ENCODE data around the gene RPS6KL1.

RPS6KL1 gene

GRCh38 chr14:74879427-74880182 is 43.5 kb downstream of the RPS6KL1 start:
- no peak for DNase-seq

- no peak for DNase-seq
Measured at GRCh38 chr14:74875941-74876913, 46.8 kb downstream of the RPS6KL1 start, which contains the start of gene PROX2. TSS of gene PROX2 (minus strand) at chr14:74876145. CDS start at chr14:74863834, 12,311 bp downstream.

GRCh38 chr14:74875204-74875603 is 47.9 kb downstream of the RPS6KL1 start:
- DNase-seq: no peak

DNA sequence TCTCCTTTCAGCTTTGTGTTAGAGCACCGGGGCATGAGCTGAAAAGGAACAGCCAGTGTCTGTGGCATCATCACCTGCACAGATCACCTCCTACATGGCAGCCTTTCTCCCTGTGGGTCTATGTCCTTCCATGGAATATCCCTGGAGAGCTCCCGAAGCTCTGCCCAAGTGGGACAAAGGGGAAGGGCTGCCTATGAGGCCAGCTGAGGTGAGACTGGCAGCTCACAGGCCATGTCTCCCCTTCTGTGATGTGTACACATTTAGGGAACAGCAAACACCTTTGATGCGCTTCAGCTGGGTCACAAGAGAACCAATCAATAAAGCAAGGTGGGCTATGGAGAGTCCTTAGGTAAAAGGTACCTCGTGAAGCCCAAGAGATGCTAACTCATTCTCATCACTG is 51.2 kb downstream of the RPS6KL1 start:
- no peak for DNase-seq

- DNase-seq: no peak
Measured at GRCh38 chr14:74868739-74869138, 54.3 kb downstream of the RPS6KL1 start.

- DNase-seq: no peak
Measured at GRCh38 chr14:74867673-74868072, 55.4 kb downstream of the RPS6KL1 start.

- no peak for DNase-seq
Measured at GRCh38 chr14:74866708-74867389, 56.2 kb downstream of the RPS6KL1 start.

DNA sequence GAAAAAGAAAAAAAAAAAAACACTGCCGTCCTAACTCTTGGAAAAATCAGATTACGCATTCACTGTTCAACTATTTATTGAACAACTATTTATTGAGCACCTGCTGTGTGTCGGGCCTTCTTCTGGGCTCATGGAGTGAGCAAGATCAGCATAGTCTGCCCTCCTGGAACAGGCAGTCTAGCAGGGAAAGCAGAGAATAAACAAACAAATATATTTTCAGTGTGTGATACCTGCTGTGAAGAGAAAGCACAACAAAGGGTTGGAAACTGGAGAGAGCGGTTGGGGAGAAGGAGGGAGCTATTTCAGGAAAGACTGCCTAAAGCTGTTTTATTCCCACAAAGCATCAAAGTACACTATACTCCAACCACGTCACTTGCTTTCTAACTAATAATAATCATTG is 57.9 kb downstream of the RPS6KL1 start:
- no peak for DNase-seq

DNA sequence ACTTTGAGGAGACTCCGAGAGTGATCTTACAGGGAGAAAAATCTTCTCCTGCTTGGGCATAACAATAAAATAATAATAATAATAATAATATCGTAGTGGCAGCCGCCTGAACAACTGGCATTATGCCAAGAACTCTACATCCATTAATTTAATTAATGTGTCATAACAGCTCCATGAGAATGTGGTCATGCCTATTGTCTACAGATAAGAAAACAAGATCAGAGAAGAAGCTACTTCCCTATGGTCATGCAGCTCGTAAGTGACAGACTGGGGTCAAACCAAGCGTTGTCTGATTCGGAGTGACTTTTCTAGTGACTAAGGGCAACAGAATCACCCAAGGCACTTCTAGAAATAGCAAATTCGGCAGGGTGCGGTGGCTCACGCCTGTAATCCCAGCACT is 58.9 kb downstream of the RPS6KL1 start:
- DNase-seq: no peak

DNA sequence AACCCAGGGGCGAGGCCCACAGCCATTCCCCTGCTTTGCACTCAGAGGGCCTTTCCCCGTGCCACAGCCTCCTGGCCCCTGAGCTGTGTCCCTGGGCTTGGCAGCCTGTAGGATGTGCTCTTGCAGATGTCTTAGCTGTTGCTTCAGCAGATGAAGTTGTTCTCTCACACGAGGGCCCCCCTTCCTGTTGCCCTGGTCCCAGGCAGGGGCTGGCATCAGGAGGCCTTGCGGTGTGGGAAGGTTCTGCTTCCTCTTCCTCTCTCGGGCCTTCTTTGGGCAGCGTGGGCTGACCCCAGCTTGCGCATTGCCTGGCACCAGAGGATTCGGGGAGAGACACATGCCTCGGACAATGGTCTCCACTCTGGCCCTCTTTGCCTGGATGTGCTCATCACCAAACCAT is 59.8 kb downstream of the RPS6KL1 start:
- no peak for DNase-seq

DNA sequence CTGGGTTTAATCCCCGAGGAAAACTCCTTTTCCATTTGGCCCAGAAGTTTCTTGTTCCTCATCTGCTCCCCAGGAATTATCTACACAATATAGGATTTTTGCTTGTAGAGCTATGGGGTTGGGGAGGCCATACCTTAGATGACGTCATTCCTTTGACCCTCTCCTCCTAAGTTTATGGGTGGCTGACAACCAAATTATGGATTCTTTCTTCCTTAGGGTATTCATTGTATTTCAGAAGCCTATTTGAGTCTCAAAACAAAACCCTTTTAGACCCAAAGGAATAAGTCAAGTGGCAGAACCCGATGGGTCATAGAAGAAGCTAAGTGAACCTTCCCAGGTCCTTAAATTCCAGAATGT is 61.3 kb downstream of the RPS6KL1 start:
- no peak for DNase-seq

DNA sequence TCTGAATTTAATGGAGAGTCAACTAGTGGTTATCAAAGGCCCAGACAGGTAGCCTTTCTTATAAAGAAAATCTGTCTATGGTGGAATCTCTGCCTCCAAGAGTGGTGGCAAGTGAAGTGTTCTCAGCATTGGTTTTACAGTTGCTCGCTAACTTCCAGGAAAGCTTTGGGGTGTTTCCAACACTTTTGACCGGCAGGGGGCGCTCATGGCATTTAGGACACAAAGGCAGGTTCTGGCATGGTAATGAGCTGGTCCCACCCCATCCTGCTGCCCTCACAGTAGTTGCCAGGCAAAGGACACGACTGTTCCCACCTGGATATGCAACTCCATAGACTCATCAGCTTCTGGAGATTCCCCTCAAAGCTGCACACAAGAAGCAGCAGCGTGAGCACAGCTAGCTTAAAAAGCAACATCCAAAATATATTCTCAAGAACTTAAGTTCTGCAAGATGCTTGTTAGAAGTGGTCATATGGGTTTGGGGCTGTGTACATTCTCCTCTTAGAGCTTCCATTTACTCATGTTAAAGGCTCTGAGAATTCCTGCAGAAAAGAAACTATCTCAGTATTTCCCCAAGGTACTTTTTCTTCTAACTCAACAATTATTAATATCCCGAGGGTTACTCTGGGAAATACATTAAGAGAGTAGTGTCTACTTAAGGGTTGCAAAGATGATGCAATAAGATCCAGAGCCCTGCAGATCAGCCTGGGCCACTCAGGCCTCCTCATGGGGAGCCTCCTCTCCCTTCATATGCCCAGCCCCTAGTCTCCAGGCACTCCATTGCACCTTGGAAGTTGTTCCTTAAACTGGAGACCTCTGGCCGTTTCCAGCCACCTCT is 61.9 kb downstream of the RPS6KL1 start:
- DNase-seq: no peak

- DNase-seq: no peak
Measured at GRCh38 chr14:74859757-74860552, 63.1 kb downstream of the RPS6KL1 start.

GRCh38 chr14:74858022-74858421 is 65.0 kb downstream of the RPS6KL1 start:
- no peak for DNase-seq

DNA sequence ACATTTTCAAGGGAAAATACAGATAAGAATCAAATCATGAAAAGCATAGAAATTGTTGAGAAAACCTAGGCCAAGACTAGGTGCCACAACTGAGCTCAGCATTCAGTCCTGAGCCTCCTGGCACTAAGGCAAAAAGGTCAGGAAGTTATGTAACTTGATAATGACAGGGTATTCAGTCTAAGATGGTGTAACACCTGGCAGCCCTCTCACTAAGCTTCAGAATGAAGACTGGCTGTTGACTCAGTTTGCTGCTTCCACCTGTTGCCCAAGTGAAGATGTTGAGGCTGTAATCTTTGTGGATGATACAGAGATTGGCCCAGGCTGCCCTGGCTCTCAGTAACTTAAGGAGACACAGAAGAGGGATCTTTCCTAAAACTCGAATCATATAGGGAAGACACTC is 66.7 kb downstream of the RPS6KL1 start:
- DNase-seq: no peak

GRCh38 chr14:74855945-74856344 is 67.1 kb downstream of the RPS6KL1 start:
- DNase-seq: no peak

GRCh38 chr14:74855021-74855420 is 68.0 kb downstream of the RPS6KL1 start:
- no peak for DNase-seq

Data from SIG-M5 (cell line).